Motor neuron (in vitro differentiated cells): Measurements from ENCODE around the gene OR11L1. TPM values are rescaled to one million over a fixed set of nuclear protein-coding genes. Genes with fewer than 3 reads are reported as not detected.

Experiments
- total RNA-seq, 8 experiments: library from RNA; unstranded; fragments of 300-600 nt; gene quantifications; 2 replicates each; pipeline versions ENCODE4 v1.2.3 to v1.2.4, GENCODE V29; 2022

The OR11L1 gene
- total RNA-seq, 8 experiments from 2014 or later = 0.25 to 1.1 TPM; not detected in 6

Other genes starting within 250 kb of the OR11L1 start
- under 1 TPM in 2 of 8 experiments, not detected in 6; 0.61 to 0.76 TPM for gene OR2G3, start 236.3 kb downstream of the OR11L1 start, total RNA-seq
- under 1 TPM in 5 of 8 experiments, not detected in 3; 0.04 to 0.71 (median 0.18) TPM for gene OR13G1, start 162.2 kb downstream of the OR11L1 start, total RNA-seq
- under 1 TPM in 3 of 8 experiments, not detected in 5; 0.09 to 0.31 (median 0.28) TPM for gene OR6F1, start 125.2 kb downstream of the OR11L1 start, total RNA-seq
- not detected for gene OR14K1, start 103.3 kb downstream of the OR11L1 start, total RNA-seq
- not detected for gene OR14A2, start 93.8 kb downstream of the OR11L1 start, total RNA-seq
- gene OR1C1, start 81.3 kb downstream of the OR11L1 start, total RNA-seq = 1 to 10 TPM in 1 of 8 experiments, under 1 TPM in 5, not detected in 2; 0.07 to 1.3 (median 0.20) TPM
- gene OR14A16, start 17.8 kb downstream of the OR11L1 start, total RNA-seq = not detected
- gene TRIM58, start 15.3 kb upstream of the OR11L1 start, total RNA-seq = 1 to 10 TPM in 2 of 8 experiments, under 1 TPM in 5, not detected in 1; 0.27 to 4.7 (median 0.52) TPM
- 1 to 10 TPM in 1 of 8 experiments, under 1 TPM in 7; 0.33 to 1.0 (median 0.51) TPM for gene OR2W3, start 53.7 kb upstream of the OR11L1 start, total RNA-seq
- gene OR2T8, start 78.4 kb upstream of the OR11L1 start, total RNA-seq = under 1 TPM in 1 of 8 experiments, not detected in 7; 0.47 TPM
- gene OR2AJ1, start 83.0 kb upstream of the OR11L1 start, total RNA-seq = under 1 TPM in 2 of 8 experiments, not detected in 6; 0.21 to 0.24 TPM
- 1 to 10 TPM in 2 of 8 experiments, under 1 TPM in 2, not detected in 4; 0.36 to 1.9 (median 0.80) TPM for gene OR2L8, start 107.0 kb upstream of the OR11L1 start, total RNA-seq
- gene OR2AK2, start 123.3 kb upstream of the OR11L1 start, total RNA-seq = 1 to 10 TPM in 2 of 8 experiments, under 1 TPM in 1, not detected in 5; 1.00 to 1.5 (median 1.1) TPM
- 1 to 10 TPM in 1 of 8 experiments, under 1 TPM in 3, not detected in 4; 0.08 to 1.0 (median 0.26) TPM for gene OR2L5, start 171.8 kb upstream of the OR11L1 start, total RNA-seq
- gene OR2L2, start 188.2 kb upstream of the OR11L1 start, total RNA-seq = under 1 TPM in 7 of 8 experiments, not detected in 1; 0.08 to 0.70 (median 0.29) TPM
- gene OR2L3, start 204.9 kb upstream of the OR11L1 start, total RNA-seq = under 1 TPM in 6 of 8 experiments, not detected in 2; 0.13 to 0.63 (median 0.21) TPM